PC-3 (cell line): ENCODE data around the gene PSAP. TPM values are rescaled to one million over a fixed set of nuclear protein-coding genes. Genes with fewer than 3 reads are reported as not detected.

Experiments used
- ATAC-seq: fragments of 200-7000 bp; cut with Tn5 transposase; 2 replicates; pipeline ENCODE4 v1.9.1; 2020; ENCODE audit warnings: mild to moderate bottlenecking, moderate library complexity
- BruUV-seq: library from RNA; stranded (reverse); fragments of 400-500 nt; replicated peaks from 2 replicates; lab custom pipeline; 2021; lab: Mats Ljungman, UMichigan
- CTCF ChIA-PET: fragments of 300-600 bp; sonication (Branson Sonifier 250); formaldehyde crosslinking; loops from one replicate; lab custom pipeline; 2022; ENCODE audit warnings: antibody characterized with exemption; lab: Charles Lee
- POLR2A ChIA-PET: fragments of 300-600 bp; sonication (Branson Sonifier 250); formaldehyde crosslinking; loops from one replicate; lab custom pipeline; 2022; ENCODE audit warnings: antibody characterized with exemption; ENCODE audit not compliant: unreplicated experiment; lab: Charles Lee
- DNase-seq: peaks from one replicate; pipeline ENCODE4 v3.0.0-alpha.2; 2015
- H2AFZ ChIP-seq: fragments of 300-600 bp; sonication (generic); 2 replicates; pipeline ENCODE4 v1.6.0; 2016; ENCODE audit warnings: antibody characterized with exemption, low read length
- H3F3A ChIP-seq: fragments of 300-600 bp; sonication (generic); one replicate; pipeline ENCODE4 v1.6.0; 2017; ENCODE audit warnings: antibody characterized with exemption, low read length, control low read depth, mild to moderate bottlenecking; ENCODE audit not compliant: unreplicated experiment
- H3K27ac ChIP-seq: fragments of 300-600 bp; sonication (generic); 2 replicates; pipeline ENCODE4 v1.5.1; 2016; ENCODE audit warnings: mild to moderate bottlenecking, low read length
- H3K27me3 ChIP-seq: fragments of 300-600 bp; sonication (generic); 2 replicates; pipeline ENCODE4 v1.6.1; 2016; ENCODE audit warnings: low read length, mixed read lengths
- H3K36me3 ChIP-seq: fragments of 300-600 bp; sonication (generic); 2 replicates; pipeline ENCODE4 v1.6.1; 2016; ENCODE audit warnings: low read depth, mixed run types, low read length, mixed read lengths
- H3K4me1 ChIP-seq: fragments of 300-600 bp; sonication (generic); 2 replicates; pipeline ENCODE4 v1.5.1; 2016; ENCODE audit warnings: low read length; ENCODE audit not compliant: insufficient read depth
- H3K4me2 ChIP-seq: fragments of 300-600 bp; sonication (generic); 2 replicates; pipeline ENCODE4 v1.6.0; 2016; ENCODE audit warnings: low read length
- H3K4me3 ChIP-seq: fragments of 300-600 bp; sonication (generic); 2 replicates; pipeline ENCODE4 v1.5.1; 2016; ENCODE audit warnings: mild to moderate bottlenecking, low read length, mixed read lengths
- H3K79me2 ChIP-seq: fragments of 300-600 bp; sonication (generic); 2 replicates; pipeline ENCODE4 v1.6.1; 2017; ENCODE audit warnings: low read length, mixed read lengths
- H3K9ac ChIP-seq: fragments of 300-600 bp; sonication (generic); 2 replicates; pipeline ENCODE4 v1.6.0; 2016; ENCODE audit warnings: mild to moderate bottlenecking, low read length
- H3K9me2 ChIP-seq: fragments of 300-600 bp; sonication (generic); replicated peaks from 2 replicates; pipeline ENCODE4 v1.6.1; 2016; ENCODE audit warnings: mixed run types, low read length, mixed read lengths
- H3K9me3 ChIP-seq: fragments of 300-600 bp; sonication (generic); 2 replicates; pipeline ENCODE4 v1.6.1; 2016; ENCODE audit warnings: low read length, mixed read lengths
- H4K20me1 ChIP-seq: fragments of 300-600 bp; sonication (generic); 2 replicates; pipeline ENCODE4 v1.6.1; 2016; ENCODE audit warnings: low read length, mixed read lengths
- EZH2 ChIP-seq: fragments of 300-600 bp; sonication (generic); IDR thresholded peaks from one replicate; pipeline ENCODE4 v1.6.1; 2017; ENCODE audit warnings: antibody characterized with exemption, mild to moderate bottlenecking, low read length; ENCODE audit not compliant: unreplicated experiment
- EZH2phosphoT487 ChIP-seq: fragments of 300-600 bp; sonication (generic); IDR thresholded peaks from 2 replicates; pipeline ENCODE4 v1.6.1; 2018; ENCODE audit warnings: mild to moderate bottlenecking, antibody characterized with exemption, low read length, borderline replicate concordance
- intact Hi-C: fragments of 100-400 bp; cut with micrococcal nuclease; formaldehyde crosslinking; loops from 2 replicates; pipeline ENCODE4 v1.9.0; 2023
- total RNA-seq: library from RNA; depleted of rRNA; stranded (reverse); fragments of >200 nt; gene quantifications from 2 replicates; pipeline ENCODE4 v1.2.3, GENCODE V29; 2014
- TF ChIP-seq, protein P1 (sequence below): fragments of 300-600 bp; sonication (generic); conservative IDR thresholded peaks from 2 replicates; pipeline ENCODE4 v1.5.1; 2017; ENCODE audit warnings: antibody characterized with exemption, low read depth, mild to moderate bottlenecking, low read length

Gene PSAP
- total RNA-seq, 1 experiment from 2014 or later: 334 TPM

DNA sequence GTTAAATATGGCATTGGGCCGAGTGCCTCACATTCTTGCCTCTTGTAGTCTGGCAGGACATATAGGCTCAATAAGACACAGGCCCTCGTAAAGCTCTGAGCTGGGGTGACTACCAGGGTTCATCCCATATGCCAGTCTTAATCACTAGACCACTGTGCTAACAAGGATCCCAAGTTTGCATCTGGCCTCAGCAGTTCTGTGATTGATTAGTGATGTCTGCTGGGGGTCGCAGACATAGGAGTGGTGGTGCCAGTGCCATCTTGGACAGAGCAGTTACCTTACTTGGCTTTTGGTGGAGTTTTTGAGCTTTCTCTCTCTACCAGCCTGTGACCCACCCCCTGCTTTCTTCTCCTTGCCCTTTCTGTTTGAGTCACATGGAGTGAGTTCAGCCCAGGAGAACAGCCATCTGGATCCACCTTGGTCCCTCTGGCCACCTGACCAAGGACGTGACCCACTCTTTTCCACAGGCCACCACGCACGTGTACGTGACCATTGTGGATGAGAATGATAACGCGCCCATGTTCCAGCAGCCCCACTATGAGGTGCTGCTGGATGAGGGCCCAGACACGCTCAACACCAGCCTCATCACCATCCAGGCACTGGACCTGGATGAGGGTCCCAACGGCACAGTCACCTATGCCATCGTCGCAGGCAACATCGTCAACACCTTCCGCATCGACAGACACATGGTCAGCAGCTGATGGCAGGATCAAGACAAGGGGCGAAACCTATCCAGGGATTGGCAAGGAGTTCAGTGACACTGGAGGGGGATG, 73.7 kb downstream of the PSAP start:
- H3K27ac ChIP-seq: no peak overlapping the region
- H3K36me3 ChIP-seq: no peaks in the 10 kb centered on the region
- no peaks in the 10 kb centered on the region for H3K79me2 ChIP-seq
- ATAC-seq (no peak), DNase-seq (no peak)
- H3K9ac ChIP-seq: no peak overlapping the region
- no peak overlapping the region for H2AFZ ChIP-seq
- no peaks in the 10 kb centered on the region for H3K9me3 ChIP-seq
- H3K27me3 ChIP-seq: no peaks in the 10 kb centered on the region
- H3K4me2 ChIP-seq: no peak overlapping the region
- TF ChIP-seq, protein P1, sequence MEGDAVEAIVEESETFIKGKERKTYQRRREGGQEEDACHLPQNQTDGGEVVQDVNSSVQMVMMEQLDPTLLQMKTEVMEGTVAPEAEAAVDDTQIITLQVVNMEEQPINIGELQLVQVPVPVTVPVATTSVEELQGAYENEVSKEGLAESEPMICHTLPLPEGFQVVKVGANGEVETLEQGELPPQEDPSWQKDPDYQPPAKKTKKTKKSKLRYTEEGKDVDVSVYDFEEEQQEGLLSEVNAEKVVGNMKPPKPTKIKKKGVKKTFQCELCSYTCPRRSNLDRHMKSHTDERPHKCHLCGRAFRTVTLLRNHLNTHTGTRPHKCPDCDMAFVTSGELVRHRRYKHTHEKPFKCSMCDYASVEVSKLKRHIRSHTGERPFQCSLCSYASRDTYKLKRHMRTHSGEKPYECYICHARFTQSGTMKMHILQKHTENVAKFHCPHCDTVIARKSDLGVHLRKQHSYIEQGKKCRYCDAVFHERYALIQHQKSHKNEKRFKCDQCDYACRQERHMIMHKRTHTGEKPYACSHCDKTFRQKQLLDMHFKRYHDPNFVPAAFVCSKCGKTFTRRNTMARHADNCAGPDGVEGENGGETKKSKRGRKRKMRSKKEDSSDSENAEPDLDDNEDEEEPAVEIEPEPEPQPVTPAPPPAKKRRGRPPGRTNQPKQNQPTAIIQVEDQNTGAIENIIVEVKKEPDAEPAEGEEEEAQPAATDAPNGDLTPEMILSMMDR: no peak
- no peak for TF ChIP-seq EZH2
- no peak for TF ChIP-seq EZH2phosphoT487
- no peak overlapping the region for H3K4me3 ChIP-seq
- H3K9me2 ChIP-seq: no peaks in the 10 kb centered on the region
- BruUV-seq: no TSS peak
- no peaks in the 10 kb centered on the region for H3F3A ChIP-seq
- peaks cover 12% of the 10 kb centered on the region for H3K4me1 ChIP-seq
- ChIA-PET CTCF (no interaction called here), POLR2A (no interaction called here)
- H4K20me1 ChIP-seq: no peaks in the 10 kb centered on the region
- intact Hi-C loops: no loop called here

DNA sequence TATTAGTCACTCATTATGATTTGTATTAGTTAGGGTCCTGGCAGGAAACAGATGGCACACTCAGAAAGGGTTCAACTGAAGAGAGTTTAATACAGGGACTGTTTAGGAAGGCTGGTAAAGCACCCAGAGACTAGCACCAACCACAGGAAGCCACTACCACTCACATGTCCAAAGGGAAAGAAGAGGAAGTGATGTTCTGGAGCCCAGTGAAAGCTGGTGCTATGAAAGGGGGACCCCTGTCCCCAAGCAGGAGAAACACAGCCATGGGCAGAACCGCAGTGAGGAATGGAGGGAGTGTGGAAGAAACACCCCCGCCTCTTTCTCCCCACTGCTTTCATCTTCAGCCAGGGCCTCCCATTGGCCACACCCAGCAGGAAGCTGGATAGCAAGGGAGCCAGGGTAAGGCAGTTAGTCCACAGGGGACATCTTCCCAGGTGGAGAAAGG, 74.5 kb downstream of the PSAP start:
- no TSS peak for BruUV-seq
- no peak for TF ChIP-seq EZH2
- TF ChIP-seq EZH2phosphoT487: no peak
- TF ChIP-seq, protein P1: no peak
- DNase-seq (no peak), ATAC-seq (no peak)
- Histone ChIP-seq H3K79me2 (no peaks in the 10 kb centered on the region), H3K4me3 (no peak overlapping the region), H3K27ac (no peak overlapping the region), H3K9me3 (no peaks in the 10 kb centered on the region), H3K27me3 (no peaks in the 10 kb centered on the region), H3K9ac (no peak overlapping the region), H3K4me1 (peaks cover 18% of the 10 kb centered on the region), H4K20me1 (no peaks in the 10 kb centered on the region), H3F3A (no peaks in the 10 kb centered on the region), H2AFZ (no peak overlapping the region), H3K9me2 (no peaks in the 10 kb centered on the region), H3K4me2 (no peak overlapping the region), H3K36me3 (no peaks in the 10 kb centered on the region)
- ChIA-PET POLR2A (no interaction called here), CTCF (no interaction called here)
- intact Hi-C loops: no loop called here
